Lower leg skin (tissue), 4 donors: ENCODE results near the gene KRT6B. TPM values are rescaled to one million over a fixed set of nuclear protein-coding genes. Genes with fewer than 3 reads are reported as not detected.

Experiments used
- DNase-seq, 2 donors: peaks; one replicate each; pipeline ENCODE4 v3.0.0-alpha.2; 2019; ENCODE audit warnings: low spot score in 2 of 2
- H3K4me3 ChIP-seq: fragments of 200-600 bp; sonication (generic); 2 replicates; pipeline ENCODE4 v1.5.1; 2017; ENCODE audit warnings: mild to moderate bottlenecking, low read depth; ENCODE audit not compliant: poor library complexity, severe bottlenecking
- POLR2A ChIP-seq, 2 donors: fragments of 450-650 bp; IDR thresholded peaks; one replicate each; pipeline ENCODE4 v1.6.1; 2016 to 2017; ENCODE audit warnings: antibody characterized with exemption in 2 of 2, mild to moderate bottlenecking in 1 of 2, moderate library complexity in 1 of 2
- WGBS, 2 donors: methylation state at CpG; one replicate each; pipeline ENCODE4 v1.1.5; 2018; 5-methylcytosine and 5-hydroxymethylcytosine counted together
- intact Hi-C: fragments of 100-400 bp; cut with DNase I; formaldehyde crosslinking; loops from one replicate; pipeline ENCODE4 v1.15.0; 2023; ENCODE audit warnings: low total_unique reads
- total RNA-seq, 4 donors: library from RNA; depleted of rRNA; stranded (reverse); fragments of >200 nt; gene quantifications; one replicate each; pipeline ENCODE4 v1.1.0, GENCODE V29; 2016
- TF ChIP-seq, protein P1 (sequence below), 3 donors: fragments of 450-650 bp; IDR thresholded peaks; one replicate each; pipeline ENCODE4 v1.5.1; 2016; ENCODE audit warnings: antibody characterized with exemption in 3 of 3, mild to moderate bottlenecking in 3 of 3, moderate library complexity in 2 of 3

Gene KRT6B
- total RNA-seq, 4 donors from 2014 or later, result 49.8 to 441 (median 157) TPM

DNA sequence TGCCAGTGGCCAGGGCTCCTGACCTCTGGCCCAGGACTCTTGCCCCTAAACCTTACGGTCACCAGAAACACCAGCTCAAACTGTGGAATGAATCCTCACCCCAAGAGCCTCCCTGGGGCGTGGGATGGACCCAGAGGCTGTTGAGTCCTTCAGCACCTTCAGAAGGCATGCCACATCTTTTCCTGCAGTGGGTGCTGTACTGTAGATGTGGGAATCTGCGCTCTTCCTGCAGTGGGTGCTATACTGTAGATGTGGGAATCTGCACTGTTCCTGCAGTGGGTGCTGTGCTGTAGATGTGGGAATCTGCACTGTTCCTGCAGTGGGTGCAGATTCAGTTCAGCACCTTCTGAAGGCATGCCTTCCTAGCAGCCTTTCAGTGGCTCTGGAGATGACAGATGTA is 47.0 kb downstream of the KRT6B start:
- TF ChIP-seq POLR2A (IDR thresholded peaks at IDR 0.05), result no peak
- TF ChIP-seq, protein P1, sequence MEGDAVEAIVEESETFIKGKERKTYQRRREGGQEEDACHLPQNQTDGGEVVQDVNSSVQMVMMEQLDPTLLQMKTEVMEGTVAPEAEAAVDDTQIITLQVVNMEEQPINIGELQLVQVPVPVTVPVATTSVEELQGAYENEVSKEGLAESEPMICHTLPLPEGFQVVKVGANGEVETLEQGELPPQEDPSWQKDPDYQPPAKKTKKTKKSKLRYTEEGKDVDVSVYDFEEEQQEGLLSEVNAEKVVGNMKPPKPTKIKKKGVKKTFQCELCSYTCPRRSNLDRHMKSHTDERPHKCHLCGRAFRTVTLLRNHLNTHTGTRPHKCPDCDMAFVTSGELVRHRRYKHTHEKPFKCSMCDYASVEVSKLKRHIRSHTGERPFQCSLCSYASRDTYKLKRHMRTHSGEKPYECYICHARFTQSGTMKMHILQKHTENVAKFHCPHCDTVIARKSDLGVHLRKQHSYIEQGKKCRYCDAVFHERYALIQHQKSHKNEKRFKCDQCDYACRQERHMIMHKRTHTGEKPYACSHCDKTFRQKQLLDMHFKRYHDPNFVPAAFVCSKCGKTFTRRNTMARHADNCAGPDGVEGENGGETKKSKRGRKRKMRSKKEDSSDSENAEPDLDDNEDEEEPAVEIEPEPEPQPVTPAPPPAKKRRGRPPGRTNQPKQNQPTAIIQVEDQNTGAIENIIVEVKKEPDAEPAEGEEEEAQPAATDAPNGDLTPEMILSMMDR (IDR thresholded peaks at IDR 0.05), result no peak
- H3K4me3 ChIP-seq, result no peak overlapping the region
- intact Hi-C loops, result no loop called here
- 87 to 88% methylated on average over 3 of the region's 3 CpGs for WGBS, 2 donors
- no peak for DNase-seq

DNA sequence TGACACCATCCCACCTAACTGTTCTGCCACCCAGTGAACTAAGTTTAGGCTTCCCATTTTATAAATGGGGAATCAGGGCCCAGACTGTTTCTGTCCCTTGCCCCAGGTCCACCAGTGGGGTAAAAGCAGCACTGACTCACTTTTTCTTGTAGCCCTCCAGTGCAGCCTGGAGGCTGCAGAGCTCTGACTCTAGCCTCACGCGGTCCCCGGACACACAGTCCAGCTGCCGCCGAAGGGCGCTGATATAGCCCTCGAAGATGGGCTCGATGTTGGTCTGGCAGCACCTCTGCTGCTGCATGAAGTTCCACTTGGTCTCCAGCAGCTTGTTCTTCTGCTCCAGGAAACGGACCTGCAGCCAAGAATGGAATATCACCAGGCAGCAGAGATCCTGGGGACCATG is 48.4 kb downstream of the KRT6B start:
- no peak overlapping the region for H3K4me3 ChIP-seq
- no peak for DNase-seq
- TF ChIP-seq POLR2A (IDR thresholded peaks at IDR 0.05), result no peak
- TF ChIP-seq, protein P1 (IDR thresholded peaks at IDR 0.05), result no peak
- WGBS, 2 donors, result 90 to 91% methylated on average over 5 to 9 of the region's 9 CpGs
- intact Hi-C loops, result no loop called here

DNA sequence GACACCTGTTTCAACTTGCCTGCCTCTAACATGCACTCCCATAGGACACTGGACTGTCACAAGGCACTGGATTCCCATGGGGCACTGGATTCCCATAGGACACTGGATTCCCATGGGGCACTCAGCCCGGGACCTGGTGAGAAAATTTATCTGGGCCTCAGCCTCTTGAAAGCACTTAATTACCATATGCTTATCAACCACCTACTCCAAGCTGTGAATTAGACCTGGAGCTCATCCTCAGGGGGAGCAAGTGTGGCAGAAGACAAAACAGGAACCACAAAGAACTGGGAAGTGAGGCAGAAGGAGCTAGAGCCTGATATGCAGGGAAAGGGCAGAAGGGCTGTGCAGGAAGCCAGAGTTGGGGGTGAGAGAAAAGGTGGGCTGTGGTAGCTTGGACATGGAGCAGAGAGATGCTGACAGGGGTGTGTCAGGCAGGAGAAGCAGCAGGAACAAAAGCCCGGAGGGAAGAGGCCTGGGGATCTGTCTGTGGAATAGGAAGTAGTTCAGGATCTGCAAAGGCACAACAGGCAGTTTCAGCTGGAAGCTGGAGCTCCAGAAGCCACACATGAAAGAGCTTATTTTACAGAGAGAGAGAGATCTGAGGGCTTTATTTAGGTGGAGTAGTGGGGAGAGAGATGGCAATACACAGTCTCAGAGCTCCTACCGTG is 48.9 kb downstream of the KRT6B start:
- intact Hi-C loops, result no loop called here
- DNase-seq, result no peak
- H3K4me3 ChIP-seq, result no peak overlapping the region
- TF ChIP-seq POLR2A (IDR thresholded peaks at IDR 0.05), result no peak
- TF ChIP-seq, protein P1 (IDR thresholded peaks at IDR 0.05), result no peak
- WGBS, 2 donors, result 53 to 70% methylated on average over 3 of the region's 3 CpGs

DNA sequence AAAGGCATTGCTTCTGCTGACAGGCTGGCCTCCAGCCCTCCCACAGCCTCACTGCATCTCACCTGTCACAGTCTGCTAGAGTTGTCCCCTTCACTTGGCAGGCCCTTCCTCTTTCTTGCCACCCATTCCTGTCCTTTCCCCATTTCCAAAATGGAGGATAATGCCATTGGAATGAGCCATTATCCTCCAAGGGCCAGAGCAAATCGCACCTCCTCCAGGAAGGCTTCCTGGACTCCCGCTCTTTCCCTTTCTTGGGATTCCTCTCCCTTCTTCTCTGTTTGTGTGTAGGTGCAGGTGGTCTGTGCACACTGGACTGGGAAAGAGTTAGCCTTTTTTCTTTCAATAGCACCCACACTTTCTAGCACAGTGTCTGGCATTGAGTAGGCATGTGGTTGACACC is 49.6 kb downstream of the KRT6B start:
- WGBS, 2 donors, result 94 to 98% methylated on average over 2 of the region's 2 CpGs
- intact Hi-C loops, result no loop called here

DNA sequence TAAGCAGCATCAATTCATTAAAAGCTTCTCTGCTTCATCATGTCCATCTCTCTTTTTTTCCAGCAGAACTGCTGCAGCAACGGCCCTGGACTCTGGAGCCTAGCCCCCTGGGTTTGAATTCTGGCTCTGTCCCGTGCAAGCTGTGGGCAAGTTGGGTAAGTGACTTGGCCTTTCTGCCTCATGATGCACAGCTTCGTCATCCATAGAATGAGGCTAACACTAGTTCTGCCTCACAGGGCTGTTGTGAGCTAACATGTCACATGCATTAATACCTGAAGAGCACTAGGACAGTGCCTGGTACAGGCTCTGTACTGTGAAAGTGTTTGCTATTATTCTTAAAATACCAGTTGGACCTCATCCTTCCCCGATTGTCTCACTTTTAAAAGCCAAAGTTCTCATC is 50.0 kb downstream of the KRT6B start:
- TF ChIP-seq, protein P1 (IDR thresholded peaks at IDR 0.05), result no peak
- no peak for TF ChIP-seq POLR2A (IDR thresholded peaks at IDR 0.05)
- intact Hi-C loops, result no loop called here
- H3K4me3 ChIP-seq, result no peak overlapping the region
- 82 to 88% methylated on average over 4 of the region's 4 CpGs for WGBS, 2 donors
- no peak for DNase-seq

More for the DNA sequence above, 49.6 kb downstream of the KRT6B start:
- DNase-seq, result no peak
- no peak for TF ChIP-seq POLR2A (IDR thresholded peaks at IDR 0.05)
- TF ChIP-seq, protein P1 (IDR thresholded peaks at IDR 0.05), result no peak
- no peak overlapping the region for H3K4me3 ChIP-seq

DNA sequence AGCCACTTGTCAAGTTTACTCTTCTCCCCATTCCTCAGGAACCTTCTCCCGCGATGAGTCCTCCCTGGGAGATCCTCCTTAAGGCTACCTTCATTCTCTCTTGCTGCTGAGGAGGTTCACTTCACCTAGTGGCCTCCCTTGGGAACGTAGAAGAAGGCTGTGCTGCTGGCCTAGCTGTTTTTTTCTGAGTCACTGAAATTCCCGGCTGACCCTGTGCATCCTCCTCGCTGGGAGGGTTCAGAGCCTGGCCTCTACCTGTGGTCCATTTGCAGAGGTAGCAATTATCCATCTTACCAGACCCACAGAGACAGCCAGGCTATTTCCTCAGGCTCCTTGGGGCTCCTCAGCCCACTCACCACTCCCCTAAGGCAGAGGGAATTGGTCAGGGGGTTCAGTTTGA is 50.4 kb downstream of the KRT6B start:
- no peak for TF ChIP-seq POLR2A (IDR thresholded peaks at IDR 0.05)
- TF ChIP-seq, protein P1 (IDR thresholded peaks at IDR 0.05), result no peak
- no peak for DNase-seq
- intact Hi-C loops, result no loop called here
- H3K4me3 ChIP-seq, result no peak overlapping the region
- WGBS, 2 donors, result 83 to 86% methylated on average over 5 of the region's 5 CpGs
